ENCODE measurements around the gene TTBK2. TPM values are rescaled to one million over a fixed set of nuclear protein-coding genes. Genes with fewer than 3 reads are reported as not detected.
A peak's percentile ranks its signal among the peaks of the same experiment; 100 is the strongest.
"Not testable (repeated sequence)": the region's sequence is repeated elsewhere in the genome, so short reads cannot be mapped to it uniquely, and the experiment has no call there.

TTBK2 gene
- total RNA-seq, 1 experiment from 2014 or later = 18.6 TPM

DNA sequence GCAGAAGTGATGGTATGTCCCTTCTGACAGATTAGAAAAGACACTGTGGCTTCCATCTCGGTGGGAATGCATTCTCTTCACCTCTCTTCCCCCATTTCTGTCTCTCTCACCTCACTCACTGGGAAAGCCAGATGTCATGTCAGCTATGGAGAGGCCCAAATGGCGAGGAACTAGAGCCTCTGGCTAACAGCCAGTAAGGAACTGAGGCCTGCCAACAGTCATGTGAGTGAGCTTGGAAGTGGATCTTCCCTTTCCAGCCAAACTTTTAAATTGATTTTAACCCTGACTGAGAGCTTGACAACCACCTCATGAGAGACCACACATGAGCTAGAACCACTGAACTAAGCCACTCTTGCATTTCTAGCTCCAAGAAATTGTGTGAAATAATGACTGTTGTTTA is 148.4 kb downstream of the TTBK2 start:
- DNase-seq (ENCODE audit: low spot score) (no peak), ATAC-seq (no peak)
- TF ChIP-seq IRF2 (CRISPR knock-in tag; IDR thresholded peaks at IDR 0.05; ENCODE audit: borderline replicate concordance, low read depth) (no peak), GTF2I (CRISPR knock-in tag; conservative IDR thresholded peaks at IDR 0.05) (no peak), OVOL2 (CRISPR knock-in tag; IDR thresholded peaks at IDR 0.05; ENCODE audit: borderline replicate concordance) (no peak), NFE2L1 (CRISPR knock-in tag; IDR thresholded peaks at IDR 0.05) (no peak), ZNF317 (CRISPR knock-in tag; IDR thresholded peaks at IDR 0.05; ENCODE audit: borderline replicate concordance, low read depth) (no peak), ZNF396 (CRISPR knock-in tag; IDR thresholded peaks at IDR 0.05; ENCODE audit: borderline replicate concordance) (no peak), GRHL2 (CRISPR knock-in tag; IDR thresholded peaks at IDR 0.05; ENCODE audit: insufficient replicate concordance, severe bottlenecking) (no peak), MXD4 (CRISPR knock-in tag; IDR thresholded peaks at IDR 0.05; ENCODE audit: borderline replicate concordance) (no peak), ZNF232 (CRISPR knock-in tag; IDR thresholded peaks at IDR 0.05) (no peak), GABPB1 (CRISPR knock-in tag; IDR thresholded peaks at IDR 0.05) (no peak), EMX1 (CRISPR knock-in tag; IDR thresholded peaks at IDR 0.05) (no peak), RELA (CRISPR knock-in tag; IDR thresholded peaks at IDR 0.05; ENCODE audit: borderline replicate concordance) (no peak)
- TF ChIP-seq, protein P1, sequence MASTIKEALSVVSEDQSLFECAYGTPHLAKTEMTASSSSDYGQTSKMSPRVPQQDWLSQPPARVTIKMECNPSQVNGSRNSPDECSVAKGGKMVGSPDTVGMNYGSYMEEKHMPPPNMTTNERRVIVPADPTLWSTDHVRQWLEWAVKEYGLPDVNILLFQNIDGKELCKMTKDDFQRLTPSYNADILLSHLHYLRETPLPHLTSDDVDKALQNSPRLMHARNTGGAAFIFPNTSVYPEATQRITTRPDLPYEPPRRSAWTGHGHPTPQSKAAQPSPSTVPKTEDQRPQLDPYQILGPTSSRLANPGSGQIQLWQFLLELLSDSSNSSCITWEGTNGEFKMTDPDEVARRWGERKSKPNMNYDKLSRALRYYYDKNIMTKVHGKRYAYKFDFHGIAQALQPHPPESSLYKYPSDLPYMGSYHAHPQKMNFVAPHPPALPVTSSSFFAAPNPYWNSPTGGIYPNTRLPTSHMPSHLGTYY (CRISPR knock-in tag; IDR thresholded peaks at IDR 0.05) = no peak
- TF ChIP-seq, protein P2, sequence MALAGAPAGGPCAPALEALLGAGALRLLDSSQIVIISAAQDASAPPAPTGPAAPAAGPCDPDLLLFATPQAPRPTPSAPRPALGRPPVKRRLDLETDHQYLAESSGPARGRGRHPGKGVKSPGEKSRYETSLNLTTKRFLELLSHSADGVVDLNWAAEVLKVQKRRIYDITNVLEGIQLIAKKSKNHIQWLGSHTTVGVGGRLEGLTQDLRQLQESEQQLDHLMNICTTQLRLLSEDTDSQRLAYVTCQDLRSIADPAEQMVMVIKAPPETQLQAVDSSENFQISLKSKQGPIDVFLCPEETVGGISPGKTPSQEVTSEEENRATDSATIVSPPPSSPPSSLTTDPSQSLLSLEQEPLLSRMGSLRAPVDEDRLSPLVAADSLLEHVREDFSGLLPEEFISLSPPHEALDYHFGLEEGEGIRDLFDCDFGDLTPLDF (CRISPR knock-in tag; IDR thresholded peaks at IDR 0.05) = no peak
- TF ChIP-seq, protein P3, sequence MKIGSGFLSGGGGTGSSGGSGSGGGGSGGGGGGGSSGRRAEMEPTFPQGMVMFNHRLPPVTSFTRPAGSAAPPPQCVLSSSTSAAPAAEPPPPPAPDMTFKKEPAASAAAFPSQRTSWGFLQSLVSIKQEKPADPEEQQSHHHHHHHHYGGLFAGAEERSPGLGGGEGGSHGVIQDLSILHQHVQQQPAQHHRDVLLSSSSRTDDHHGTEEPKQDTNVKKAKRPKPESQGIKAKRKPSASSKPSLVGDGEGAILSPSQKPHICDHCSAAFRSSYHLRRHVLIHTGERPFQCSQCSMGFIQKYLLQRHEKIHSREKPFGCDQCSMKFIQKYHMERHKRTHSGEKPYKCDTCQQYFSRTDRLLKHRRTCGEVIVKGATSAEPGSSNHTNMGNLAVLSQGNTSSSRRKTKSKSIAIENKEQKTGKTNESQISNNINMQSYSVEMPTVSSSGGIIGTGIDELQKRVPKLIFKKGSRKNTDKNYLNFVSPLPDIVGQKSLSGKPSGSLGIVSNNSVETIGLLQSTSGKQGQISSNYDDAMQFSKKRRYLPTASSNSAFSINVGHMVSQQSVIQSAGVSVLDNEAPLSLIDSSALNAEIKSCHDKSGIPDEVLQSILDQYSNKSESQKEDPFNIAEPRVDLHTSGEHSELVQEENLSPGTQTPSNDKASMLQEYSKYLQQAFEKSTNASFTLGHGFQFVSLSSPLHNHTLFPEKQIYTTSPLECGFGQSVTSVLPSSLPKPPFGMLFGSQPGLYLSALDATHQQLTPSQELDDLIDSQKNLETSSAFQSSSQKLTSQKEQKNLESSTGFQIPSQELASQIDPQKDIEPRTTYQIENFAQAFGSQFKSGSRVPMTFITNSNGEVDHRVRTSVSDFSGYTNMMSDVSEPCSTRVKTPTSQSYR (CRISPR knock-in tag; IDR thresholded peaks at IDR 0.05) = no peak
- TF ChIP-seq, protein P4, sequence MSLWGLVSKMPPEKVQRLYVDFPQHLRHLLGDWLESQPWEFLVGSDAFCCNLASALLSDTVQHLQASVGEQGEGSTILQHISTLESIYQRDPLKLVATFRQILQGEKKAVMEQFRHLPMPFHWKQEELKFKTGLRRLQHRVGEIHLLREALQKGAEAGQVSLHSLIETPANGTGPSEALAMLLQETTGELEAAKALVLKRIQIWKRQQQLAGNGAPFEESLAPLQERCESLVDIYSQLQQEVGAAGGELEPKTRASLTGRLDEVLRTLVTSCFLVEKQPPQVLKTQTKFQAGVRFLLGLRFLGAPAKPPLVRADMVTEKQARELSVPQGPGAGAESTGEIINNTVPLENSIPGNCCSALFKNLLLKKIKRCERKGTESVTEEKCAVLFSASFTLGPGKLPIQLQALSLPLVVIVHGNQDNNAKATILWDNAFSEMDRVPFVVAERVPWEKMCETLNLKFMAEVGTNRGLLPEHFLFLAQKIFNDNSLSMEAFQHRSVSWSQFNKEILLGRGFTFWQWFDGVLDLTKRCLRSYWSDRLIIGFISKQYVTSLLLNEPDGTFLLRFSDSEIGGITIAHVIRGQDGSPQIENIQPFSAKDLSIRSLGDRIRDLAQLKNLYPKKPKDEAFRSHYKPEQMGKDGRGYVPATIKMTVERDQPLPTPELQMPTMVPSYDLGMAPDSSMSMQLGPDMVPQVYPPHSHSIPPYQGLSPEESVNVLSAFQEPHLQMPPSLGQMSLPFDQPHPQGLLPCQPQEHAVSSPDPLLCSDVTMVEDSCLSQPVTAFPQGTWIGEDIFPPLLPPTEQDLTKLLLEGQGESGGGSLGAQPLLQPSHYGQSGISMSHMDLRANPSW (CRISPR knock-in tag; conservative IDR thresholded peaks at IDR 0.05; ENCODE audit: low read depth) = no peak
- Mint-ChIP-seq H3K27ac (no peak overlapping the region), H3K4me3 (no peak overlapping the region), H3K27me3 (ENCODE audit: low read depth) (no peaks in the 10 kb centered on the region), H3K4me1 (0 out of 2 replicates have a peak, but pooled peaks cover 3% of the 10 kb centered on the region), H3K9me3 (0 out of 2 replicates have a peak, but pooled peaks cover 3% of the 10 kb centered on the region), H3K36me3 (no peaks in the 10 kb centered on the region; the same call in 1 of the 2 replicates)
- ChIA-PET POLR2A (no interaction called here), CTCF (no interaction called here)

DNA sequence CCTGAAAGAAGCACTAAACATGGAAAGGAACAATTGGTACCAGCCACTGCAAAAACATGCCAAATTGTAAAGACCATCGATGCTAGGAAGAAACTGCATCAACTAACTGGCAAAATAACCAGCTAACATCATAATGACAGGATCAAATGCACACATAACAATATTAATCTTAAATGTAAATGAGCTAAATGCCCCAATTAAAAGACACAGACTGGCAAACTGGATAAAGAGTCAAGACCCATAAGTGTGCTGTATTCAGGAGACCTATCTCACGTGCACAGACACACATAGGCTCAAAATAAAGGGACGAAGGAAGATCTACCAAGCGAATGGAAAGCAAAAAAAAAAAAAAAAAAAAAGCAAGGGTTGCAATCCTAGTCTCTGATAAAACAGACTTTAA is 154.5 kb downstream of the TTBK2 start:
- CTCF ChIA-PET = interaction anchor here (0.7 kb wide), 1 partner anchor 1262 kb away, joined by 3 read pairs; no protein-coding TSS in a partner anchor
- POLR2A ChIA-PET; H3K27me3 Mint-ChIP-seq (ENCODE audit: low read depth); DNase-seq (ENCODE audit: low spot score); H3K4me3 Mint-ChIP-seq; ATAC-seq; H3K27ac Mint-ChIP-seq: not testable (repeated sequence)
- Mint-ChIP-seq H3K36me3 (peaks cover 31% of the 10 kb centered on the region), H3K4me1 (peaks cover 10% of the 10 kb centered on the region), H3K9me3 (peaks cover 37% of the 10 kb centered on the region)

DNA sequence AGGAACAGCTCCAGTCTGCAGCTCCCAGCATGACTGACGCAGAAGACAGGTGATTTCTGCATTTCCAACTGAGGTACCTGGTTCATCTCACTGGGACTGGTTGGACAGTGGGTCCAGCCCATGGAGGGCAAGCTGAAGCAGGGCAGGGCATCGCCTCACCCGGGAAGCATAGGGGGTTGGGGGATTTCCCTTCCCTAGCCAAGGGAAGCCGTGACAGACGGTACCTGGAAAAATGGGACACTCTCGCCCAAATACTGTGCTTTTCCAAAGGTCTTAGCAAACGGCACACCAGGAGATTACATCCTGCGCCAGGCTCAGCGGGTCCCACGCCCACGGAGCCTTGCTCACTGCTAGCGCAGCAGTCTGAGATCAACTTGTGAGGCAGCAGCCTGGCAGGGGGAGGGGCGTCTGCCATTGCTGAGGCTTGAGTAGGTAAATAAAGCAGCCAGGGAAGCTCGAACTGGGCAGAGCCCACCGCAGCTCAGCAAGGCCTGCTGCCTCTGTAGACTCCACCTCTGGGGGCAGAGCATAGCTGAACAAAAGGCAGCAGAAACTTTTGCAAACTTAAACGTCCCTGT is 156.3 kb downstream of the TTBK2 start:
- H3K9me3 Mint-ChIP-seq = peaks cover 43% of the 10 kb centered on the region
- H3K27me3 Mint-ChIP-seq (ENCODE audit: low read depth); H3K27ac Mint-ChIP-seq; H3K4me3 Mint-ChIP-seq; ATAC-seq; CTCF ChIA-PET; POLR2A ChIA-PET: not testable (repeated sequence)
- peak; percentile 42 for DNase-seq (ENCODE audit: low spot score)
- H3K4me1 Mint-ChIP-seq = peaks cover 14% of the 10 kb centered on the region
- peaks cover 40% of the 10 kb centered on the region for H3K36me3 Mint-ChIP-seq

DNA sequence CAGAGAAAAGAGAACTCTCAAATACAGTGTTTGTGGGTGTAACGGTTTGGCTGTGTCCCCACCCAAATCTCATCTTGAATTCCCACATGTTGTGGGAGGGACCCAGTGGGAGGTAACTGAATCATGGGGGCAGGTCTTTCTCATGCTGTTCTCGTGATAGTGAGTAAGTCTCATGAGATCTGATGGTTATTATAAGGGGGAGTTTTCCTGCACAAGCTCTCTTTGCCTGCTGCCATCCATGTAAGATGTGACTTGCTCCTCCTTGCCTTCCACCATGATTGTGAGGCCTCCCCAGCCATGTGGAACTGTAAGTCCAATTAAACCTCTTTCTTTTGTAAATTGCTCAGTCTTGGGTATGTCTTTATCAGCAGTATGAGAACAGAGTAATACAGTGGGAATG is 158.8 kb downstream of the TTBK2 start:
- H3K4me3 Mint-ChIP-seq; ATAC-seq; DNase-seq (ENCODE audit: low spot score); H3K27me3 Mint-ChIP-seq (ENCODE audit: low read depth); H3K27ac Mint-ChIP-seq; POLR2A ChIA-PET; CTCF ChIA-PET: not testable (repeated sequence)
- Mint-ChIP-seq H3K36me3 (peaks cover 38% of the 10 kb centered on the region), H3K9me3 (peaks cover 39% of the 10 kb centered on the region), H3K4me1 (peaks cover 15% of the 10 kb centered on the region)

Measured in WTC11 (cell line).